Upper lobe of right lung (tissue), 1 donor: ENCODE results near the gene FCN2. TPM values are rescaled to one million over a fixed set of nuclear protein-coding genes. Genes with fewer than 3 reads are reported as not detected.

Source experiments
- ATAC-seq: fragments of 200-7000 bp; cut with Tn5 transposase; one replicate; pipeline ENCODE4 v1.9.1; 2020; ENCODE audit warnings: mild to moderate bottlenecking, moderate library complexity
- DNase-seq: peaks from one replicate; pipeline ENCODE4 v3.0.0-alpha.2; 2020
- H3K27ac ChIP-seq: fragments of 200-600 bp; one replicate; pipeline ENCODE4 v1.8.0; 2022
- H3K27me3 ChIP-seq: fragments of 200-600 bp; one replicate; pipeline ENCODE4 v1.8.0; 2022; ENCODE audit warnings: mild to moderate bottlenecking
- H3K36me3 ChIP-seq: fragments of 200-600 bp; one replicate; pipeline ENCODE4 v1.8.0; 2022
- H3K4me1 ChIP-seq: fragments of 200-600 bp; one replicate; pipeline ENCODE4 v1.8.0; 2022
- H3K4me3 ChIP-seq: fragments of 200-600 bp; one replicate; pipeline ENCODE4 v1.8.0; 2022; ENCODE audit warnings: mild to moderate bottlenecking
- H3K9me3 ChIP-seq: fragments of 200-600 bp; one replicate; pipeline ENCODE4 v1.8.0; 2022
- intact Hi-C: fragments of 100-400 bp; cut with DNase I; formaldehyde crosslinking; loops from one replicate; pipeline ENCODE4 v1.11.0; 2022
- total RNA-seq: library from RNA; stranded (reverse); fragmentation: NEBNext Ultra II Directional; extraction: Animal tissue kit (Norgen Biotek cat#: 25700); gene quantifications from one replicate; pipeline ENCODE4 v1.2.1, GENCODE V29; 2021
- TF ChIP-seq, protein P1 (sequence below): fragments of 200-600 bp; IDR thresholded peaks from one replicate; pipeline ENCODE4 v1.8.0; 2022; ENCODE audit warnings: antibody characterized with exemption
- donor health status: DM: no; HTN: yes; CAD: no; lungs with severe emphysema.

Gene FCN2
- total RNA-seq, 1 donor from 2014 or later: not detected

DNA sequence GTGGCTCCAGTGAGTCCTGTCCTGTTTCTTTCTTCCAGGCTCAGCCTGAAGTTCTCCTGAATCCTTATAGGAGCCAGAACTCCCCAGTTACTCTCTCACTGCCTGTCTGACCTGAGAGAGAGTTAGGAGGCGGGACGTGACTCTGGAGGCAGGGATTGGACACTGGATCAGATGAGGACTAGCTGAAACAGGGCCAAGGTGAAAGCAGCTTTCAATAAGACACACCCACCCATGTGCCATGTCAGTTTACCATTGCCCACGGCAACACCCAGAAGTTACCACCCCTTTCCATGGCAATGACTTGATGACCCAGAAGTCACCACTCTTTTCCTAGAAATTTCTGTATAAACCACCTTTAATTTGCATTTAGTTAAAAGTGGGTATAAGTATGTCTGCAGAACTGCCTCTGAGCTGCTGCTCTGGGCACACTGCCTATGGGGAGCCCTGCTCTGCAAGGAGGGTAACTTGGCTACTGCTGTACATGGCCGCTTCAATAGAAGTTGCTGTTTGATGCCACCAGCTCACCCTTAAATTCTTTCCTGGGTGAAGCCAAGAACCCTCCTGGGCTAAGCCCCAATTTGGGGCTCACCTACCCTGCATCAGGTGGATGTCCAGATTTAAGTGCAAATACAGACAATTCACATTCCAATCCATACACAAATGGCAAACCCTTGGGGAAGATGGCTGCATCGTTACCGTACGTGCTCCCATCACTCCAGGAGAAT, 13.7 kb downstream of the FCN2 start:
- intact Hi-C loops: no loop called here
- ATAC-seq (no peak), DNase-seq (peak; percentile 2)
- Histone ChIP-seq H3K4me3 (no peak overlapping the region), H3K9me3 (no peaks in the 10 kb centered on the region), H3K4me1 (peaks cover 24% of the 10 kb centered on the region), H3K27ac (no peak overlapping the region), H3K27me3 (no peaks in the 10 kb centered on the region), H3K36me3 (no peaks in the 10 kb centered on the region)
- TF ChIP-seq, protein P1, sequence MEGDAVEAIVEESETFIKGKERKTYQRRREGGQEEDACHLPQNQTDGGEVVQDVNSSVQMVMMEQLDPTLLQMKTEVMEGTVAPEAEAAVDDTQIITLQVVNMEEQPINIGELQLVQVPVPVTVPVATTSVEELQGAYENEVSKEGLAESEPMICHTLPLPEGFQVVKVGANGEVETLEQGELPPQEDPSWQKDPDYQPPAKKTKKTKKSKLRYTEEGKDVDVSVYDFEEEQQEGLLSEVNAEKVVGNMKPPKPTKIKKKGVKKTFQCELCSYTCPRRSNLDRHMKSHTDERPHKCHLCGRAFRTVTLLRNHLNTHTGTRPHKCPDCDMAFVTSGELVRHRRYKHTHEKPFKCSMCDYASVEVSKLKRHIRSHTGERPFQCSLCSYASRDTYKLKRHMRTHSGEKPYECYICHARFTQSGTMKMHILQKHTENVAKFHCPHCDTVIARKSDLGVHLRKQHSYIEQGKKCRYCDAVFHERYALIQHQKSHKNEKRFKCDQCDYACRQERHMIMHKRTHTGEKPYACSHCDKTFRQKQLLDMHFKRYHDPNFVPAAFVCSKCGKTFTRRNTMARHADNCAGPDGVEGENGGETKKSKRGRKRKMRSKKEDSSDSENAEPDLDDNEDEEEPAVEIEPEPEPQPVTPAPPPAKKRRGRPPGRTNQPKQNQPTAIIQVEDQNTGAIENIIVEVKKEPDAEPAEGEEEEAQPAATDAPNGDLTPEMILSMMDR: no peak

DNA sequence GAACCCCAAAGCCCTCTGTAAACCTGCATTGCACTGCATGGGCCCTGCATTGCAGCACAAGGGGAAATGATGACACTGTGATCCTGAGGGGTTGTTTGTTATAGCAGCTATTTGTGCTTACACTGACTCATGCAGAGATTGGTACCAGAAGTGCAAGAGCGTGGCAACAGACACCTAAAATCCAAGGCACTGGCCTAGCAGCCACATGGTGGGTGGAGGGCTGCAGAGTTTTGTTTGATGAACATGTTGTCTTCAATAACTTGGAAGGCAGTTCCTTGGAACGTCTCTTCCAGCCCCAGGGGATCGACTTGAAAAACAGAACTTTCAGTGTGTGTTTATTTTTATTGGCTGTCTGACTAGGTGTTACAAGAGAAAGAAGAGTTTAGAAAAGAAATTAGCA, 14.5 kb downstream of the FCN2 start:
- H3K27ac ChIP-seq: no peak overlapping the region
- DNase-seq: peak; percentile 7
- H3K36me3 ChIP-seq: no peaks in the 10 kb centered on the region
- H3K4me1 ChIP-seq: peaks cover 24% of the 10 kb centered on the region
- TF ChIP-seq, protein P1: no peak
- no peaks in the 10 kb centered on the region for H3K27me3 ChIP-seq
- no peaks in the 10 kb centered on the region for H3K9me3 ChIP-seq
- H3K4me3 ChIP-seq: no peak overlapping the region
- no peak for ATAC-seq
- intact Hi-C loops: no loop called here

DNA sequence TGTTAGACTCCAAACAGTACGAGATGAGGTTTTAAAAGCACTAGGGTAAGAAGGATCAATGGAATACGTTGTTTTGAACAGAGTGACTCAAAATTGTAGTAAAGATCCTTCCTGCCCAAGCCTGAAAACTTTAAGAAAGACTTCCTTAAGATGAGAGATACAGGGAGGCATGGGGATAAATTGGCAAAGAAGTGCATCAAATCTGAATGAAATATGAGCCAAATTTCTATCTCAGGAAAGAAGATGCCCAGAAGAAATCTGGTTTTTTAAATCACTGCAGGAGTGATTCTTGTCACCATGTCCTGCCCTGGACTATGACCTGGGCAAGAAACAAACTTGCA, 14.9 kb downstream of the FCN2 start:
- no peaks in the 10 kb centered on the region for H3K27me3 ChIP-seq
- intact Hi-C loops: no loop called here
- H3K4me1 ChIP-seq: peaks cover 24% of the 10 kb centered on the region
- H3K4me3 ChIP-seq: no peak overlapping the region
- no peaks in the 10 kb centered on the region for H3K9me3 ChIP-seq
- TF ChIP-seq, protein P1: no peak
- ATAC-seq (no peak), DNase-seq (no peak)
- H3K27ac ChIP-seq: no peak overlapping the region
- no peaks in the 10 kb centered on the region for H3K36me3 ChIP-seq

- Histone ChIP-seq H3K9me3 (no peaks in the 10 kb centered on the region), H3K4me1 (peaks cover 24% of the 10 kb centered on the region), H3K27ac (peak overlapping the region; percentile 31), H3K27me3 (no peaks in the 10 kb centered on the region), H3K36me3 (no peaks in the 10 kb centered on the region), H3K4me3 (no peak overlapping the region)
- DNase-seq: peak; percentile 37
- TF ChIP-seq, protein P1: no peak
- intact Hi-C loops: no loop called here
- peak; percentile 11 for ATAC-seq
Measured at GRCh38 chr9:134895908-134896833, 15.6 kb downstream of the FCN2 start.

DNA sequence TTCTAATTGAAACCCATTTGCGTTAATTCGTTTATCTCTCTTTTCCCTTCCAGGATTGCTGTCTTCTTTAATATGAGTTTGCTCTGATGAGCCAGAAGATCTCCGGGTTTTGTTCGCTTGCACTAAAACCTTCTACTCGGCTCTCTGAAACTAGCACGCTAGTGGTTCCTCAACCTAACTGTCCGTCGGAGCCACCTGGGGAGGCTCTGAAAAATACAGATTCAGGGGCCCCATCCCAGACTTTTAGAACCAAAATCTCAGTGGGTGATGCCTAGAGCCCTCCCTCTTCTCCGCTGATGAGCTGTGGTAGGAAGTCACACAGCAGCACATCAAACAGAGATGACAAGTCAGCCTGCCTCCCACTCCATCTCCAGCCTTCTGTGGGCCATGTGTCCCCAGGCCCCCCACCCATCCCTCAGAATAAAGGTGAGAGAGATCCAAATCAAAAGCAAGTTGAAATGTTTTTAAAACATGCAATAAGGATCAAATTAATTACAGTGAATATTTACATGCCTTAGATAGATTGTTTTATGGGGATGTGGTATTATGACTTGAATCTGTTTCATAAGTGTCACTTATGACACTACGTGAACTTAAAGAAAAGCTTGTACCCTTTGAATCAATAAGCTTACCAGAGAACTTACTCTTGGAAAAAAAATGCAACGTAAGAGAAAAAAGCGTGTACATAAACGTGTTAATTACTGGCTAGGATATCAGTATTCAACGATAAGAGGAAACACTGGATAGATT, 16.4 kb downstream of the FCN2 start:
- Histone ChIP-seq H3K36me3 (no peaks in the 10 kb centered on the region), H3K4me3 (no peak overlapping the region), H3K27me3 (no peaks in the 10 kb centered on the region), H3K4me1 (peaks cover 24% of the 10 kb centered on the region), H3K27ac (peak overlapping the region; percentile 31), H3K9me3 (no peaks in the 10 kb centered on the region)
- ATAC-seq (no peak), DNase-seq (peak; percentile 12)
- intact Hi-C loops: no loop called here
- TF ChIP-seq, protein P1: no peak
